ENCODE results near the gene TUBA8. TPM values are rescaled to one million over a fixed set of nuclear protein-coding genes. Genes with fewer than 3 reads are reported as not detected.
"Not testable (repeated sequence)": the region's sequence is repeated elsewhere in the genome, so short reads cannot be mapped to it uniquely, and the experiment has no call there.

The TUBA8 gene
- total RNA-seq, 2 donors from 2014 or later: 2.3 to 27.0 TPM

- ATAC-seq: no peak
- peaks cover 2% of the 10 kb centered on the region for H3K27me3 Mint-ChIP-seq
- no peak for DNase-seq
- no peaks in the 10 kb centered on the region for H3K36me3 Mint-ChIP-seq (ENCODE audit: low read depth)
- H3K27ac Mint-ChIP-seq: no peak overlapping the region
- H3K4me3 Mint-ChIP-seq: peak overlapping the region; percentile 28
- H3K9me3 ChIP-seq (ENCODE audit: control insufficient read depth, low read length, poor library complexity, severe bottlenecking): no peaks in the 10 kb centered on the region
- peaks cover 27% of the 10 kb centered on the region for H3K4me1 Mint-ChIP-seq
These were observed 4.5 kb downstream of the TUBA8 start for GRCh38 chr22:18114976-18115652.

DNA sequence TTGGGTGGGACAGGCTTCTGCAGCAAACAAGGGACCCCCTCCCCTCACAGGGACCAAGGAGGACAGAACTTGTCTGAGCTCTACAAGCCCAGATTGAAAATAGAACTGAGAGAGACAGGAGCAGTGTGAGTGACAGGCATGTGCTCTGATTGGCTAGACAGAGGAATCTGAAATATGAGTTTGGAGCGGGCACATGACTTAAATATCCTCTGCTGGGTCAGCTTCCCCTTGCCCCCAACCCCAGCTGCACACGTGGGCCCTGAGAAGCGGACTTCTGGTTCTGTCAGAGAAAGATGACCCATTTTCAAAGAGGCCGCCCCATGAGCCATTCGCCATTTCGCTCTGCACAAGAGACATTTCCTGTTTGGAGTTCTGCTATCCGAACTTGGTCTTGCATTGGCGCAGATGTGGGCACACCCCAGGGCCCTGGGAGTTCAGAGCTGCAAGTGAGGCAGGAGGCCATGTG, 5.3 kb downstream of the TUBA8 start:
- Mint-ChIP-seq H3K4me1 (peaks cover 23% of the 10 kb centered on the region), H3K36me3 (ENCODE audit: low read depth) (no peaks in the 10 kb centered on the region), H3K27me3 (no peaks in the 10 kb centered on the region), H3K27ac (no peak overlapping the region), H3K4me3 (no peak overlapping the region)
- no peaks in the 10 kb centered on the region for H3K9me3 ChIP-seq (ENCODE audit: control insufficient read depth, low read length, poor library complexity, severe bottlenecking)
- no peak for DNase-seq
- ATAC-seq: no peak

DNA sequence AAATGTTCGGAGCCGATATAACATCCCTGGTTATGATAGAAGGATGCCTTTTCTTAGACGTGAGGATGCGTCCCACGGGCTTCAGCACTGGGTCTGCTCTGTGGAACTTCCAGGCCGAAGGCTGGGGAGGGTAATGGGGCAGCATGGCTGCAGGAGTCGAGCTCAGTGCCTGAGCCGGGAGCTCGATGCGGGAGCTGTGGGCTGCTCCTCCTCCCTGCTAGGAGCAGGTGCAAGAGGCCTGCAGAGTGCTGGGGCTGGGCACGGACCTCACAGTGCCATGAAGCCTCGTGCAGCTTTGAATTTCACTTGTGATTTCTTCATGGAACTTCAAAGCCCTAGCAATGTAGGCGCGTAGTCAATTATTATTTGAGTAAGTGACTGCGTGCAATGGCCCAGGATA, 6.0 kb downstream of the TUBA8 start:
- Mint-ChIP-seq H3K27me3 (no peaks in the 10 kb centered on the region), H3K27ac (no peak overlapping the region), H3K4me1 (peaks cover 22% of the 10 kb centered on the region), H3K36me3 (ENCODE audit: low read depth) (no peaks in the 10 kb centered on the region), H3K4me3 (no peak overlapping the region)
- H3K9me3 ChIP-seq (ENCODE audit: control insufficient read depth, low read length, poor library complexity, severe bottlenecking): no peaks in the 10 kb centered on the region
- ATAC-seq (no peak), DNase-seq (no peak)

- Mint-ChIP-seq H3K36me3 (ENCODE audit: low read depth) (no peaks in the 10 kb centered on the region), H3K4me1 (peaks cover 22% of the 10 kb centered on the region), H3K27ac (no peak overlapping the region), H3K4me3 (no peak overlapping the region), H3K27me3 (no peaks in the 10 kb centered on the region)
- ATAC-seq (no peak), DNase-seq (no peak)
- no peaks in the 10 kb centered on the region for H3K9me3 ChIP-seq (ENCODE audit: control insufficient read depth, low read length, poor library complexity, severe bottlenecking)
These were observed 7.8 kb downstream of the TUBA8 start for GRCh38 chr22:18118345-18118915.

DNA sequence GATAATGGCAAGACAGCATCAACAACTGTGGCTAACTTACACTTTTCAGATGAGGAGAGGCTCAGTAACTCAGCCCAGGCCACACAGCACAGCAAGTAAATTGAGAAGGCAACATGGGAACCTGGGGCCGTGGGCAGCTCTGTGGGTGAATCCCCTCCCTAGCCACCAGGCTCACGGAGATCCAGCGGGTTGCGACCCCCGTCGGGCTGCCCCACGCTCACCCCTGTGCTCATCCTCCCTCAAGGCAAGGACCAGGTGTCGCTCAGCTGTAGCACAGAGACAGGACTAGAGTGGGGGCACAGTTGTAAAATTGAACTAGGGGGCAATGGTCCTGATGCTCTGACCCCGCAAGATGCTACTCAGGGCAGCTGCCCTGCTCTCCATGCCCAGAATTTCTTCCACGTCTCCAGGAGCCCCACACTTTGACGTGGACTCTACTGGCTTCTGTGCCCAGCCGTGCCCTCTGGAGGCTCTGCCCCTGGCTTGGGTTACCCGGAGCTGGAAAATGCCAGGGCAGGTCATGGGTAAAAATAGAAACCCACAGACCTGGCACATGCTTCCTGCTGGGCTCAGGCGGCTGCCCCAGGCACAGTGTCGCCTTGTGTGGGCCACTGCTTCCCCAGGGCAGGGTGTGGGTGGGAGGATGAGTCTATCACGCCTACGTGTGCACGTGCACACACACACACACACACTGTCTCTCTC, 9.0 kb downstream of the TUBA8 start:
- no peak for ATAC-seq
- H3K4me3 Mint-ChIP-seq: no peak overlapping the region
- H3K9me3 ChIP-seq (ENCODE audit: control insufficient read depth, low read length, poor library complexity, severe bottlenecking): no peaks in the 10 kb centered on the region
- H3K27me3 Mint-ChIP-seq: no peaks in the 10 kb centered on the region
- no peaks in the 10 kb centered on the region for H3K36me3 Mint-ChIP-seq (ENCODE audit: low read depth)
- no peak for DNase-seq
- H3K27ac Mint-ChIP-seq: no peak overlapping the region
- H3K4me1 Mint-ChIP-seq: peaks cover 12% of the 10 kb centered on the region

DNA sequence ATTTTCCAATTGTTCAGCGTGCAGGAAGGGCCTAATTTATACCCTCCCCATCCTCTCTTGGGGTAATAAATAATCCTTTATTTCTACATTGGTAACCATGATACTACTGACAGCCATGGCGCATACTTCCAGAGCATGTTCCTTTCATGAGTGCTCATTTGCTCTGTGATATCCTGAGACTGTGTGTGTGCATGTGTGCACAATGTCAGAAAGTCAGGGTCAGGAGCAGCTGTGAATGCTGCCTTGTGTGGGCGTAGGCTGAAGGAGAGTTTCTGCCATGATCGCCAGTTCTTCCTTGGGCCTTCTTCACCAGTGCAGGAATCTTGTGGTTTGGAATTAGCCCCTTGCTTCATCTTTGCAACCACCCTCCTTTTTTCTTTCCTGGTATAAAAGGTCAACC, 10.2 kb downstream of the TUBA8 start:
- Mint-ChIP-seq H3K27me3 (no peaks in the 10 kb centered on the region), H3K4me3 (no peak overlapping the region), H3K4me1 (peaks cover 8% of the 10 kb centered on the region), H3K36me3 (ENCODE audit: low read depth) (no peaks in the 10 kb centered on the region), H3K27ac (no peak overlapping the region)
- H3K9me3 ChIP-seq (ENCODE audit: control insufficient read depth, low read length, poor library complexity, severe bottlenecking): no peaks in the 10 kb centered on the region
- ATAC-seq: no peak
- no peak for DNase-seq

GRCh38 chr22:18121506-18121905, 10.9 kb downstream of the TUBA8 start:
- Mint-ChIP-seq H3K4me3 (no peak overlapping the region), H3K4me1 (peaks cover 8% of the 10 kb centered on the region), H3K27ac (no peak overlapping the region), H3K27me3 (no peaks in the 10 kb centered on the region), H3K36me3 (ENCODE audit: low read depth) (peaks cover under 1% of the 10 kb centered on the region)
- no peak for DNase-seq
- no peak for ATAC-seq
- no peaks in the 10 kb centered on the region for H3K9me3 ChIP-seq (ENCODE audit: control insufficient read depth, low read length, poor library complexity, severe bottlenecking)

DNA sequence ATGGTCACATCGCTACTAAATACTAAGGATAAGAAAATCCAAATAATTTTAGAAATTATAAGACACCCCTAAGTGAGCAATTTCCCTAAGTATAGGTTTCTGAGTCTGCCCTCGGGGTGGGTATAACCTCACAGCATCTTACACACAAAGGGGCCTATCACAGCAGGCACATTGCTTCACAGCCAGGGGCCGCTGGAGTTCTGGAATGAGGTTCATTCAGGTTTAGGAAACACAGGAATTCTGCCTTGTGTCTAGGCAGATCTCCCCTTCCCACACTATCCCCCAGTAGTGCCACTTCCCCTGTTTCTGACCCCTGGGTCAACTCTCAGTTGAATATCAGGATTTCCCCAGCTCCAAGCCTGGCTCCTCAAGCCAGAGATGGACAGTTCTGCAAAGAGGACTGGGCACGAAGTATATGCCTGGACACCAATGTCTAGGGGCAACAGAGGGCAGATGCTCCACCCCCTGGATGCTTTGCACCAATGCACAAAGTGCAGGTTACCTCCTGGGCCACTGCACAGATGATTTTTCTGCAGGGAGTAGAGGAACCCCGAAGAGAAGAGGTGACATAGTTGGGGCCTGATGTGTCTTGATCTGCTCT, 11.4 kb downstream of the TUBA8 start:
- no peaks in the 10 kb centered on the region for H3K9me3 ChIP-seq (ENCODE audit: control insufficient read depth, low read length, poor library complexity, severe bottlenecking)
- H3K4me1 Mint-ChIP-seq: peaks cover 13% of the 10 kb centered on the region
- DNase-seq: no peak
- H3K27ac Mint-ChIP-seq: no peak overlapping the region
- ATAC-seq: no peak
- no peaks in the 10 kb centered on the region for H3K27me3 Mint-ChIP-seq
- peaks cover 4% of the 10 kb centered on the region for H3K36me3 Mint-ChIP-seq (ENCODE audit: low read depth)
- H3K4me3 Mint-ChIP-seq: no peak overlapping the region

DNA sequence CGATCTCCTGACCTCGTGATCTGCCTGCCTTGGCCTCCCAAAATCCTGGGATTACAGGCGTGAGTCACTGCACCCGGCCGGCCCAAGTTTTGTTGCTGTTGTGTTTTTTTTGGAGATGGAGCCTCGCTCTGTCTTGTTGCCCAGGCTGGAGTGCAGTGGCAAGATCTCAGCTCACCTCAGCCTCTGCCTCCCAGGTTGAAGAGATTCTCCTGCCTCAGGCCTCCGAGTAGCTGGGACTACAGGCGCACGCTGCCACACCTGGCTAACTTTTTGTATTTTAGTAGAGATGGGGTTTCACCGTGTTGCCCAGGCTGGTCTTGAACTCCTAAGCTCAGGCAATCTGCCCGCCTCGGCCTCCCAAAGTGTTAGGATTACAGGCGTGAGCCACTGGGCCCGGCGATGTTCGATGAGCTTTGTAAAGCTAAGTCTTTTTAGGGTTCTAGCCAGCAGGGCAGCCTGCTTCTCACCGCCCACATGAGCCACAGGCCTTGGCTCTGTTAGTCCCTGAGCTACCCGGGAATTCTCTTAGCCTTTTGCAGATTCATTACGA, 12.9 kb downstream of the TUBA8 start:
- not testable (repeated sequence) for H3K27ac Mint-ChIP-seq; H3K9me3 ChIP-seq (ENCODE audit: control insufficient read depth, low read length, poor library complexity, severe bottlenecking); H3K27me3 Mint-ChIP-seq; H3K4me1 Mint-ChIP-seq; DNase-seq; H3K36me3 Mint-ChIP-seq (ENCODE audit: low read depth); H3K4me3 Mint-ChIP-seq; ATAC-seq

DNA sequence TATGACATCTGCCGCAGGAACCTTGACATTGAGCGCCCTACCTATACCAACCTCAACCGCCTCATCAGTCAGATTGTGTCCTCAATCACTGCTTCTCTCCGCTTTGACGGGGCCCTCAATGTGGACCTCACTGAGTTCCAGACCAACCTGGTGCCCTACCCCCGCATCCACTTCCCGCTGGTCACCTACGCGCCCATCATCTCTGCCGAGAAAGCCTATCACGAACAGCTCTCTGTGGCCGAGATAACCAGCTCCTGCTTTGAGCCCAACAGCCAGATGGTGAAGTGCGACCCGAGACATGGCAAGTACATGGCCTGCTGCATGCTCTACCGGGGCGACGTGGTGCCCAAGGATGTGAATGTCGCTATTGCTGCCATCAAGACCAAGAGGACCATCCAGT, 16.0 kb downstream of the TUBA8 start:
- Mint-ChIP-seq H3K27ac (no peak overlapping the region), H3K4me3 (no peak overlapping the region), H3K4me1 (peaks cover 8% of the 10 kb centered on the region), H3K36me3 (ENCODE audit: low read depth) (peaks cover 6% of the 10 kb centered on the region), H3K27me3 (no peaks in the 10 kb centered on the region)
- ATAC-seq (no peak), DNase-seq (no peak)
- no peaks in the 10 kb centered on the region for H3K9me3 ChIP-seq (ENCODE audit: control insufficient read depth, low read length, poor library complexity, severe bottlenecking)

DNA sequence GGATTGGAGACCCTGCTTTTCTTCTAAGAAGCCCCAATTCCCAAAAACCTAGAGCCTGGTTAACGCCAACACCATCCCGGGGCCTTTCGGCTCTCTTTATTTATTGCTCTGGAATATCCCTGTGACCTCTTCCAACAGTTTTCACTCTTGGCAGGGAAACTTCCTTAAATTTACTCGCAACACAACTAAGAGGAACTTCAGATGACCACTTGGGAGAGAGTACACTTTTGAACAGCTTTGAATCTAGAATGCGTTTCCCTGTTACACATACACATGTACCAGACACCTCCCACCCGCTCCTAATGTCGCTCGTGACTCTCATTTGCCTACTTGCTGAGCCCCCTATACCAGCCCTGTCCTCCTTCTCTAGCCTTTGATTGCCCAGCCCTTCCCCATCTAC, 19.4 kb downstream of the TUBA8 start:
- Mint-ChIP-seq H3K4me1 (peaks cover 9% of the 10 kb centered on the region), H3K4me3 (no peak overlapping the region), H3K36me3 (ENCODE audit: low read depth) (peaks cover 9% of the 10 kb centered on the region), H3K27me3 (no peaks in the 10 kb centered on the region), H3K27ac (no peak overlapping the region)
- DNase-seq (no peak), ATAC-seq (no peak)
- H3K9me3 ChIP-seq (ENCODE audit: control insufficient read depth, low read length, poor library complexity, severe bottlenecking): no peaks in the 10 kb centered on the region

DNA sequence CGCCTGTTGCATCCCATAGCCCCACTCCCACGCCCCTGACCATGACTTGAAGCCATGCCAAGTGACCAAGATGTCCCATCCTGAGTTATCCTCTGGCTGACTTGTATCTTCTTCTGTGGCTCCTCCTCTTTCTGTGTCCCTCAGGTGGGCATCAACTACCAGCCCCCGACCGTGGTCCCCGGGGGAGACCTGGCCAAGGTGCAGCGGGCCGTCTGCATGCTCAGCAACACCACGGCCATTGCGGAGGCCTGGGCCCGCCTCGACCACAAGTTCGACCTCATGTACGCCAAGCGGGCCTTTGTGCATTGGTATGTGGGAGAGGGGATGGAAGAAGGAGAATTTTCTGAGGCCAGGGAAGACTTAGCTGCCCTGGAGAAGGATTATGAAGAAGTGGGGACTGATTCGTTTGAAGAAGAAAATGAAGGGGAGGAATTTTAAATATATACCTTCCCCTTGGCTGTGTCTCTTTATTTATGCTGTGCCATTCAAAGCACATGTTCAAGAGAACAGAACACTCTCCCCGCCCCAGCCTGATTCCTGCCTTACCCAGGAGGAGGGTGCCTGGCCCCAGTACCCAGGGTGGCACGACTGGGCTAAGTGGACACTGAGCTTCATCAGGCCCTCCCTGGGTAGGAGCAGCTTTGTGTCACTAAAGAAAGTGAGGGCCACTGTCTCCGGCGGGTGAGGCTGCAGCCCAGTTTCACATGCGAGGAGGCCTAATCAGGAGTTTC, 20.3 kb downstream of the TUBA8 start:
- no peak overlapping the region for H3K4me3 Mint-ChIP-seq
- peaks cover 9% of the 10 kb centered on the region for H3K36me3 Mint-ChIP-seq (ENCODE audit: low read depth)
- no peaks in the 10 kb centered on the region for H3K27me3 Mint-ChIP-seq
- DNase-seq (no peak), ATAC-seq (no peak)
- no peaks in the 10 kb centered on the region for H3K9me3 ChIP-seq (ENCODE audit: control insufficient read depth, low read length, poor library complexity, severe bottlenecking)
- H3K4me1 Mint-ChIP-seq: peaks cover 9% of the 10 kb centered on the region
- H3K27ac Mint-ChIP-seq: no peak overlapping the region

DNA sequence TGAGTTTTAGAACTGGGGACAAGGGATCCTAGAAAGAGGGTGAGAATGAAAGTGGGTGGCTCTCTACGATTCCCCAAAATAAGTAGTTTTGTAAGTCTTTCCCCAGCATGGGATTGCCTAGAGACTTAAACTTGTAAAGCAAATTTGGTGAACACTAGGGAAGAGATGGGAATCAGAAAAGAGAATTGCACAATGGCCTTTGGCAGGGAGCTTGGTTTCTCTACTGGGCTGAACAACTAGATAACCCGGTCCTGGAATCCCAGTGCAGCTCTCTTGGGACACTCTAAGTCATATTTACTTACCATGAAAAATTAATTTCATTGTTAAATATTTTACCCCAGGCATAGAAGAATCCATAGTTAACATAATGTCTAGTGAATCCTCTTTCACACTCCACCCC, 22.8 kb downstream of the TUBA8 start:
- ATAC-seq (no peak), DNase-seq (no peak)
- Mint-ChIP-seq H3K4me1 (peaks cover 7% of the 10 kb centered on the region), H3K4me3 (no peak overlapping the region), H3K36me3 (ENCODE audit: low read depth) (peaks cover 5% of the 10 kb centered on the region), H3K27me3 (no peaks in the 10 kb centered on the region), H3K27ac (no peak overlapping the region)
- no peaks in the 10 kb centered on the region for H3K9me3 ChIP-seq (ENCODE audit: control insufficient read depth, low read length, poor library complexity, severe bottlenecking)
